DND-41 (cell line): ENCODE measurements around the gene ARHGAP15.

Experiments used
- EZH2 ChIP-seq: IDR thresholded peaks from 3 replicates; pipeline ENCODE4 v1.6.1; 2012; ENCODE audit warnings: borderline replicate concordance, low read depth, mild to moderate bottlenecking, moderate library complexity, low read length, inconsistent platforms; ENCODE audit not compliant: severe bottlenecking
- TF ChIP-seq, protein P1 (sequence below): IDR thresholded peaks from 2 replicates; pipeline ENCODE4 v1.5.1; 2012; ENCODE audit warnings: borderline replicate concordance, low read length, moderate library complexity, mild to moderate bottlenecking; ENCODE audit not compliant: poor library complexity, severe bottlenecking; ENCODE audit errors: extremely low read depth

DNA sequence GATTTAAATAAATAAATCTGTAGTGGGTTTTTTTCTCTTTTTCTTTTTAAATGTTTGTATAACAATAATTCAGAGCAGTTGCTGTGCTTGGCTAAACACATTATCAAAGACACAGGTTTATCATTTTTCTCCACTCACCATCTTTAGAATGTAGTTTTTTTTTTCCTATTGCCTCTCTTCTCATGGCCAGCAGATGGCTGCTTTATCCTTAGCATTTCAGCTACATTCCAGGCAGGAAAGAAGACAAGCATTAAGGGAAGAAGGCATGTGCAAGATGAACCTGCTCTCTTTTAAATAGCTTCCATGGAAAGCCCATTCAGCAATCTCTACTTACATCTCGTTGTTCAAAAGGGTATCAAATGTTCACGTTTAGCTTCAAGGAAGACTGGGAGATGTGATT is 42.6 kb downstream of the ARHGAP15 start:
- TF ChIP-seq, protein P1, sequence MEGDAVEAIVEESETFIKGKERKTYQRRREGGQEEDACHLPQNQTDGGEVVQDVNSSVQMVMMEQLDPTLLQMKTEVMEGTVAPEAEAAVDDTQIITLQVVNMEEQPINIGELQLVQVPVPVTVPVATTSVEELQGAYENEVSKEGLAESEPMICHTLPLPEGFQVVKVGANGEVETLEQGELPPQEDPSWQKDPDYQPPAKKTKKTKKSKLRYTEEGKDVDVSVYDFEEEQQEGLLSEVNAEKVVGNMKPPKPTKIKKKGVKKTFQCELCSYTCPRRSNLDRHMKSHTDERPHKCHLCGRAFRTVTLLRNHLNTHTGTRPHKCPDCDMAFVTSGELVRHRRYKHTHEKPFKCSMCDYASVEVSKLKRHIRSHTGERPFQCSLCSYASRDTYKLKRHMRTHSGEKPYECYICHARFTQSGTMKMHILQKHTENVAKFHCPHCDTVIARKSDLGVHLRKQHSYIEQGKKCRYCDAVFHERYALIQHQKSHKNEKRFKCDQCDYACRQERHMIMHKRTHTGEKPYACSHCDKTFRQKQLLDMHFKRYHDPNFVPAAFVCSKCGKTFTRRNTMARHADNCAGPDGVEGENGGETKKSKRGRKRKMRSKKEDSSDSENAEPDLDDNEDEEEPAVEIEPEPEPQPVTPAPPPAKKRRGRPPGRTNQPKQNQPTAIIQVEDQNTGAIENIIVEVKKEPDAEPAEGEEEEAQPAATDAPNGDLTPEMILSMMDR: no peak
- TF ChIP-seq EZH2: no peak
